Gastroesophageal sphincter (tissue), 3 donors: ENCODE results near the gene B9D2.

Experiments used
- CTCF ChIP-seq, 4 experiments: fragments of 200-600 bp in 2 of 4; fragments of 450-650 bp in 2 of 4; sonication (generic) in 1 of 4; IDR thresholded peaks; one replicate each; pipeline ENCODE4 v1.5.1; 2017 to 2019; ENCODE audit warnings: antibody characterized with exemption in 4 of 4, mild to moderate bottlenecking in 2 of 4, moderate library complexity in 2 of 4
- POLR2A ChIP-seq, 2 donors: fragments of 450-650 bp; IDR thresholded peaks; one replicate each; pipeline ENCODE4 v1.6.1; 2017; ENCODE audit warnings: antibody characterized with exemption in 2 of 2, mild to moderate bottlenecking in 2 of 2, moderate library complexity in 1 of 2
- POLR2AphosphoS5 ChIP-seq: sonication (generic); formaldehyde crosslinking; IDR thresholded peaks from one replicate; pipeline ENCODE4 v1.6.1; 2017; ENCODE audit warnings: antibody characterized with exemption

GRCh38 chr19:41399525-41399924 is 35.6 kb upstream of the B9D2 start:
- no peak for TF ChIP-seq CTCF (IDR thresholded peaks at IDR 0.05)
- TF ChIP-seq POLR2AphosphoS5 = no peak
- TF ChIP-seq POLR2A (IDR thresholded peaks at IDR 0.05) = no peak
